Activated CD8-positive, alpha-beta memory T cell treated with anti-CD3 and anti-CD28 coated beads, Interleukin-2, amount 50 U/mL, for 48 hours (primary cell): ENCODE results near the gene TMEM63B.
"Not testable (repeated sequence)": the region's sequence is repeated elsewhere in the genome, so short reads cannot be mapped to it uniquely, and the experiment has no call there.

Source experiments
- DNase-seq: peaks from one replicate; pipeline ENCODE4 v3.0.0-alpha.2; 2020

Gene TMEM63B

DNA sequence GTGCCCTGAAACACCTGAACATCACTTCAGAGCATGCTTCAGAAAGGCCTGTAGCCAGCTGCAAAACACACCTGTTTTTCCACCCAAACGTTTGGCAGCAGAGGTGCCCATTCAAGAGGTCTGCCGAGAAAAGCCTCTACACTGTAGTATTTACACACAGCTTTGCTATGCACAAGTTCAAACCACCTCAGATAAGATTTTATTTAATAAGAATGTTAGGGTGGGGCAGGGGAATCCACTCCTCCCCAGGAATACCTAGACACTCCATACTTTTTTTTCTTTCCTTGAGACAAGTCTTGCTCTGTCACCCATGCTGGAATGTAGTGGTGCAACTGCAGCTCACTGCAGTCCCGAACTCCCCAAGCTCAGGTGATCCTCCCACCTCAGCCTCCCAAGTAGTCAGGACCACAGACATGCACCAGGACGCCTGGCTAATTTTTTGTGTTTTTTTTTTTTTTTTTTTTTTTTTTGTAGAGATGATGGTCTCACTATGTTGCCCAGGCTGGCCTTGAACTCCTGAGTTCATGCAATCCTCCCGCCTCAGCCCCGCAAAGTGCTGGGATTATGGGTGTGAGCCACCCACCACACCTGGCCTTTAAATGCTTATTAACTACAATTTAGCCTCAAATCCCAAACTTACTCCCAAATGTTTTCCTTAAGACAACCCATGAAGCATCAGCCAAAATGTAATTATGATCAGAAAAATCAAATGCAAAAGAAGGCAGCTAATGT lies 9.8 kb upstream of the TMEM63B start:
- DNase-seq: no peak

DNA sequence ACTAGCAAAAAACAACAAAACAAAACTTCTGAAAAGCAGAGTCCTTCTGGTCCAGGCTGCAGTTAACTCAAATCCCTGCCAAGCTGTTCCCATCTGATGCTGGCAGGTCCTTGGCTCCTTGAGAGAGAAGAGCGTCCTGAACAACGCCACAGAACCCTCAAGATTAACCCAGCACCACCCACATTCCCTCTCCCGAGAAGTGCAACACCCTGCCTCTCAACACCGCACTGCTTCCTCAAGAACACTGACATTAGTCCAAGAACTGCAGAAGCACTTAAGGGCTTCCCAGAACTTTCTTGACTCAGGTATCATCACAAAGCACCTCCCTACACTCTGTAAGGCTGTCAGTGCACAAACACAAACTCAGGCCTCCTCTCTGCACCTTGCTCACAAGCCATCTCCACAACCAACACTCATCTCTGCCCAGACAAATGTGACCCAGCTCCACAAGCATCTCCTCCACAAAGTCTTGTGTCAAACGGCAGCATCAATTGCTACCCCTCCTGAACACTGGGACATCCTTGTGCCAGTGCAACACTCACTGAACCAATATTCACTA lies 7.6 kb upstream of the TMEM63B start:
- no peak for DNase-seq

DNA sequence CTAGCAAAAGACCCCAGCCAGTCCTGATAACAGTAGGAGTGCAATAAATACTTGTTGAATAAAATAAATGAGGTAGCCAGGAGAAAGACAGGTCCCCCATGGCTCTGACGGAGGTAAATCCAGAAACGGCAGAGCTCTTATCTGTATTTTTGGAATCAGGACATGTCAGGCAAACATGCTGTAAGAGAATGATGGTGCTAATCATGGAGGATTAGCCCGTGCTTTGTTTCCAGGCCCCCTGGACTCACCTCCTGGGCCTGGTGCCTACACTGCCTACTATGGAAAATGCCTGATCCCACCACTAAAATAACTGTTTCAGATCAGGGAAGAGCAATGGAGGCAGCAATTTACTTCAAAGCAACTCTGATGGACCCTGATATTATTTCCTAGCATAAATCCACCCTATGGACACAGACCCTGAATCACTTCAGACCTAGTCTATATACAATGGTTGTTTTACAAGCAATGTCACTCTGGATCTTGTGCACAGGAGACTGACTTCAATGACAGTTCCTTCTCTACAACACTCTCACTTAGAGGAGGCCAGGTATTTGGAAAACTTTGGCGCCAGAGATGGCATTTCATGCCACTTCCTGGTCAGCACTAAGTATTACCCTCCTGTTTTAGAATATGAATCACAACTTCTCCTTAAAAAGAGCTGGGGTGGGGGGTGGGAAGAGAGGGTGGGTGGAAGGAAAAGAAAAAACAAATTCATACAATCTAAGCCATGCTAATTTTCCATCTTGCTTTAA lies 6.5 kb upstream of the TMEM63B start:
- DNase-seq: no peak

DNA sequence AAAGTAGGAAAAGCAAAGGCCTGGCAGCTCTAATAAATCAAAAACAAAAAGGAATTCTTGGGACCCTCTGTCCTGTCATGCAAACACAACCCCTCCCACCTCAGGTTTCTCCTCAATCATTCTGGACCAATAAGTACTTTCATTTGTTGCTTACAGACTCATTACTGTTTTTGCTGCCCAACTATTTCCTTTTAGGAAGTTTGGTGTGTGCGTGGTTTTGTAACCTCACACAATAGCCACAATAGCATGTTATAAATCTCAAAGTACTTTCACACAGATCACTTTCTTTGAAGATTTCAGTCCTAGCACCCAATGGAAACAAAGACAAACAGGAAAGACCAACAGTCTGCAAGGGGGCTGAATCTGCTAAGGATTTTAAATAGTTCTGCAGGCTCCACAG lies 4.6 kb upstream of the TMEM63B start:
- no peak for DNase-seq

DNA sequence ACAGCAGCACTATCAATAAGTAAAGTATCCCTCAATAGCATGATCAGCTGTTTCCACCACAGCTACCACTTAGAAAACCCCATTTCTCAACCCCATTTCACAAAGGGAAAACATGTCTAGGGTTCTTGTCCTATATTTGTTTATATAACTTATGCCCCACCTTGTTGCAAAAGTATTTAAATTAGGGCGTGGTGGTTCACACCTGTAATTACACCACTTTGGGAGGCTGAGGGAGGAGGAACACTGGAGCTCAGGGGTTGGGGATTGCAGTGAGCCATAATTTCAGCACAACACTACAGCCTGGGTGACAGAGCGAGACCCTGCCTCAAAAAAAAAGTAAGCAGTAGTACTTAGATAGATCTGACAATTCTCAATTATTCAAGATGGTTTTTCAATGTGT lies 3.8 kb upstream of the TMEM63B start:
- no peak for DNase-seq

DNA sequence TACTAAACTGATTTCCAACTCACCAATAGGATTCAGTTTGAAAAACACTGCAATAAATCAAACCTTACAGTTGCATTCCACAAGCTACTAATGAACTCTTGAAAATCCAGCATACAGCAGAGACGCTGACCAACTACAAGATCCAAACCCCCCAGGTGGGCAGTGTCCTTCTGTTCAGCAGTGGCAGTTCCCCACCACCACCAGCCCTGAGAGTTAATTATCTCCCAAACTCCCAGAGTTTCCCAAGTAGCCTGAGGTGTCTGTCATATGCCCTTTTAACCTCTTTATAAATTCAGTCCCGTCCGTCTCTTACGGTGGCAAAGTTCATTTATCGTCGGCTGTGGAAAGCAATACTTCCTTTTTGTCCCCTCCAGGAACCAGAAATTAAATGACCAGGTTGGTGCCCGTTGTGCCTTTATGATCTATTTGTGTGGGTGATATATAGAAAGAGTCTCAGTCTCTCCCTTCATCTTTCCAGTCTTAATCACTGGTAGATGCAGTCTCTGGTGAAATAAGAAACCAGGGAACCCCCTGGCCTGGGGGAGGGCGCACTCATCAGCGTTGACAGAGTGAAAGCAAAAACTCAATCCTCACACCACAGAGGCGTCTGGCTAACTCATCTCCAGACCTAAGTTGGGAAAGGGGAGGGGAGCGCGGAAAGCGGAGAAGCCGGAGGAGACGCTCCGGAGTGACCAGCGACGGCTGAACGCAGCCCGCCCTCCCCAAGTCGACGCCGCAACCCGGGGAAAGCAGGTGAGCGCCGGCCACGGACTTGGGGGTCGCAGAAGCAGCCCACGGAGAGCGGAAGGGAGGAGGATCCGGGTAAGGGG lies 819 bp upstream of the TMEM63B start:
- peak; percentile 87 for DNase-seq

DNA sequence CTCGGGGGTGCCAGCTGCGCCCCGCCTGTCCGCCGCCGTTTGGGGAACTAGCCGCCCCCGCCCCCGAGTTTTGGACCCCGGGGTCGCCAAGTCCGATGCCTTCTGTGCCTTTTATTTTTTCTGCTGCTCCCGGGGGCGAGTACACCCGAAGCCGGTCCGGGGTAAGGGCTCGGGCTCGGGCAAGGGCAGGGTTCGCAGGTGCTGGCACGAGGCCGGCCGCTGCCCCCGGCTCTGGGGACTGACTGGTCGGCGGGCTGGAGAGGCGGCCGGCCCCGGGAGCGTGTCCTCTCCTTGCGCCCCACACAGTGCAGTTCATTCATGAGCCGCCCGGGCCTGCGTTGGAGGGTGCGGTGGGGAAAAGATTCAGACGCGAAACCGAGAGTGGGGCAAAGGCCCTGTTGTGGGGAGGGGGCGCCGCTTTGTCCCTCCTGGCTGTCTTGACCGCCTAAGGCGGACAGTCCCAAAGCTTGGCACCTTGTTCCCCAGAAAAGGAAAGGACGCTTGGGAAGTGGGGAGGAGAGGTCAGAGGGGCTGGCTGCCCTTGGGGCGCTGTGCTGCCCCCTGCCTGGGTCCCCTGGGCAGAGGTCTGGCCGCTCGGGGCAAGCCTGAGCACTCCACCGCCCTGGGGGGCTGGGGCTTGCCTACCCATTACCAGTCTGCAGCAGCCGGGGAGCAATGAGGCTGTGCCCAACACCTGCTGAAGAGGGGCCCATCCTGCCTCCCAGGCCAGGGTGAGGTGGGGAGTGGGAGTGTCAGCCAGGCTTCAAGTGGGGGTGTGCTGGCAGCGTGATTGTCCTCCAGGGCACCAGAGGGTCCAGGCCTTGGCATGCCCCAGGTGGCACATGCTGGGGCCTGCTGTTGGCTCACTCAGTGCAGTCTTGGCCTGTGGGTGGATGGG lies 915 bp downstream of the TMEM63B start:
- DNase-seq: peak; percentile 63

DNA sequence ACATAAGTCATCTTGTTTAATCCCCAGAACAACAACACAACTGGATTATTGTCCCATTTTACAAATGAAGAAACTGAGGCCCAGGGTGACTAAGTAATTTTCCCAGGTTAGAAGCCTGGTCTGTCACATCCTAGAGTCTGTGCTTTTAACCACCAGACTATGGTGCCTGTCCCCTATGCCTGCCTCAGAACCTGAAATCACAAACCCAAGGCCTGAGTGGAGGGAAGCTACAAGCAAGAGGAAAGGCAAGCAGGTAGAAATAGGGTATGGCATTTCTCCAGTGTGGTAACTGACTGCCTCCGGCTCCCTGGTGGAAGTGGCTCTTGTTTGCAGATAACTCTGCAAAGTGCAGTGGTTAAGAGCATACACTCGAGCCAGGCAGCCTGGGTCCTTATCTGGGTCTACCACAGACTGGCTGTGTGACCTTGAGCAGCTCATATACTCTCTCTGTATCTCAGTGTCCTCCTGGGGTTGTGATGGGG lies 2.5 kb downstream of the TMEM63B start:
- no peak for DNase-seq

DNA sequence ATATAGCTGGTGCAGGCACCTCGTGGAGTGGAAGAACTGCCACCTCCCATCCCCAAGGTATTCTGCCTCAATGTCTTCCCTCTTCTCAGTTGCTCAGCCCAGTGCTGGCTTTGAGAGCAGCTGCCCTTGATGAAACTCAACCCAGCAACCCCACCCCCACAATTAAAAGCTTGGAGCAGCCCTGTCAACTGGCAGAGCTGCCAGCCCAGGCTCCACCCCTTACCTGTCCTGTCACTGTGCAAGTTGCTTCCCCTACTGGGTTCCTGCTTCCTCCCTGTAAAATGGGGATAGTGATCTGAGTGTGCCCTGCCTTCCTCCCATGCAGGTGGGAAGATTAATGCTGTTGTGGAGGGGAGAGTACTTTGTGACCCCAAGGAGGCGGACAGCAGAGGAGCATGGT lies 4.5 kb downstream of the TMEM63B start:
- no peak for DNase-seq

DNA sequence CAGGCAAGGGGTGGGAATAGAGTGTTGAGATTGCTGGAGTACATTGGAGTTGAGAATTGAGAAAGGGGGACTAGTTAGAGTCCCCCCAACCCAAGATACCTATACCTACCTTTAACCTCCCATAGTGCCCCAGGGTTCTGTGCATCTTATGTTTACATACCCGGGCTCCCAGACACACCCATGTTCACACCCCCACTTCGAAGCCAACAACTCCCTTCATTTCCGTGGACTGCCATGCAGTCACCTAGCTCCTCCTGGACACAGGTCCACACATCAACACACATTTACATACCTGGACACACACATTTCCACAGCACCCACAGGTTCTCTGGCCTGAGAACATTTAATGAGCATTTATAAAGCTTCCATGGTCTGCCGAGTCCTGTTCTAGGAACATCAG lies 5.1 kb downstream of the TMEM63B start:
- no peak for DNase-seq

DNA sequence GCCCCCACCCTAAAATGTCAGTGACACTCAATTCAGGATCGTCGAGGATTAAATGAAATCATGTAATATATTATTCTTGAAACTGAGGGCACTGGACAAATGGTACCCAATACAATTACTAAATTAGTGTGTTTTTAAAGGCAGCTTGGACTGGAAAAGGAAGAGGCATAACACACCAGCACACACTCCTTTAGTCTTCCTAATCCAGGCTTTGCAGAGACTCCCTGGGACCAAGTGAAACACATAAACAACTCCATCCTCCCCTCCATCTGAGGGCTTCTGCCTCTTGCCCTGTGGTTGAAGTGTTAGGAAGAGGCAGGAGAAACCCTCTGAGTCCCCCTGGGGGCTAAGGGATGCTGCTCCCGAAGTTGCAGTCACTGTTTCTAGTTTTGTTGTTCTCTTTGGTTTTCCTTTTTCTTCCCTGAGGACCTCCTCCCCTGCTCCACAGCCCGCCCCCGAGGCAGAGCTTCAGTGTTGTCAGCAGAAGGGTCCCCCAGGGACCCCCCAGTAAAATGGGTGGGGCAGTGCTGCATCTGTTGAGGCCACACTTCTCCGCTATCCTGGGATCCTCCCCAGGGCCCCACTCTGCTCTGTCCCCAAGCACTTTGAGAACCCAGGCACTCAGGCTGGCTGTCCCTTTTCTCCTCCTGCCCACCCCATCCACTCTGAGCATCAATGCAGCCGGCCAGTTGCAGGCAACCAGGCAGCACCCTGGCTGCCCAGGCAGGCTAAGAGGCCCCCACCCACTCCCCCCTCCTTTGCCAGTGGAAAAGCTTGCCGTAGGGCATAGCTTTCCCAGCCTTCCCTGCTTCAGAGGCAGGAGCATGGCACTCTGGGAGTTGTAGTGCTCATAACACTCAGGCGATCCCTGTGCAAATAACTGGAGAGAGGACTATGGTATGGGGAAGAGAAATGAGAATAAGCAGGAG lies 5.9 kb downstream of the TMEM63B start:
- DNase-seq: no peak

DNA sequence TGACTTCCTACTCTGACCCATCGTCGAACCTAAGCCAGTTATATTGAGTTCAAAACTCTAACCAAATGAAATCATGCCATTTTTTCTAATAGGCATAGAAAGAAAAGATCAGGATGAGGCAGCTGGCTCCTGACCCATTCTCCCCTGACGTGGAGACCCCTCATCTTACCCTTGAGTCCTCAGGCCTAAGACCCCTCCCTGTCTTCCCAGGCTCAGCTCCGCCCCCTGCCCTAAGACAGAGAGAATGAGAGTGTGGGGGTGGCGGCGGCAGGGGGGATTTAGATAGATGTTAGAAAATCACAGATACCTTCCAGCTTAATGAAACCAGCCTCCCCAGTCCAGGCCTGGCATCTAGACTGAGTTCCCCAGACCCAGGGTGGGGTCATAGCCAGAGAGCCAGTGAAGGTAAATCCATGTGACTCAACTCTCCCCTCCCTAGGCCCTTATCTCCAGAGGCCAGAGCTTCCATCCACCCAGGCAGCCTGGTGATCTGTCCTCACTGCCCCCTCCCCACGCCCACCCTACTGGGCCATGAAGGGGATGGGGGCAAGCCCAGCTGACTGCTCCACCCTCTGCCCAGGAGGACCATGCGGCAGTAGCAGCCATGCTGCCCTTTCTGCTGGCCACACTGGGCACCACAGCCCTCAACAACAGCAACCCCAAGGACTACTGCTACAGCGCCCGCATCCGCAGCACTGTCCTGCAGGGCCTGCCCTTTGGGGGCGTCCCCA lies 6.8 kb downstream of the TMEM63B start:
- DNase-seq: no peak

DNA sequence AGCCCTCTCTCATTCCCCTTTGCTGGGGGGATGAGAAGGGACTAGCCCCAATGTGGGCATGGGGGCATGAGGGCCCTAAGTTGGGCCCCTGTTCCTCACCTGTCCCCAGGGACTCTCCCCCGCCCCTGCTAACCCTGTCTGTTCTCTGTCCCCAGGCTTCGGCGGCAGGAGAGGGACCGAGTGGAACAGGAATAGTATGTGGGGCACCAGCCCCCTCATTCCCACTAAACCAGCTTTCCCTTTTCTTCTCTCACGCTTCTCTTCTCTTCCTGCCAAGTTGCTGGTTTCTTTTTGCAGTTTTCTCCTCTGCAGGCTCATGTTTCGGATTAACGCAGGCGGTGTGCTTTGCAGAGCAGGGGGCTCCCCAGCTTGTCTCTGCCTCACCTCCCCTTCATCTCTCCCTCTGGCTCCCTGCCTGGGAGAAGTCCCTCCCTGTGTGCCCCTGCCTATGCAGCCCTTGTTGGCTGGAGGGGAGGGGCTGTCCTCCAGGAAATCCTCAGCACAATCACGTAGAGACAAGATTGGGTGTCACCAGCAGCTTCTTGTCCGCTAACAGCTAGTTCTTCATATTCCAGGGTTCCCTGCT lies 7.9 kb downstream of the TMEM63B start:
- no peak for DNase-seq

DNA sequence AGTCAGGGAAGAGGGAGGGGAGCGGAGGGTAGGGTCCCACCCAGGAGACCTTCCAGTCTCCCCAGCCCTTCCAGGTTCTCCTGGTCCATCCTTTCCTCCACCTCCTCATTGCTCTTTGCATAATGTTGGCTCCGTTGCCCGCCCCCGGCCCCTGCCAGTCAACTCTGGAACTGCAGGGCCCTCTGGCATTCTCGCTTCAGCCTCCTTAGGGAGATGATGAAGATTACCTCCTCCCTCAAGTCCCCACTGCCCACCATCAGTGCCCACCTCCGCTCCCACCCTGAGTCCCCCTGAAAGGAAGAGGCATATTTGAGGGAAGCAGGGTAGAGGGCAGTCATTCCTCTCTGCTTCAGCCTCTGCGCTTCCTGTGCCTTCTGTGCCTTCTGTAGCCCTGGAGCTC lies 8.5 kb downstream of the TMEM63B start:
- no peak for DNase-seq

DNA sequence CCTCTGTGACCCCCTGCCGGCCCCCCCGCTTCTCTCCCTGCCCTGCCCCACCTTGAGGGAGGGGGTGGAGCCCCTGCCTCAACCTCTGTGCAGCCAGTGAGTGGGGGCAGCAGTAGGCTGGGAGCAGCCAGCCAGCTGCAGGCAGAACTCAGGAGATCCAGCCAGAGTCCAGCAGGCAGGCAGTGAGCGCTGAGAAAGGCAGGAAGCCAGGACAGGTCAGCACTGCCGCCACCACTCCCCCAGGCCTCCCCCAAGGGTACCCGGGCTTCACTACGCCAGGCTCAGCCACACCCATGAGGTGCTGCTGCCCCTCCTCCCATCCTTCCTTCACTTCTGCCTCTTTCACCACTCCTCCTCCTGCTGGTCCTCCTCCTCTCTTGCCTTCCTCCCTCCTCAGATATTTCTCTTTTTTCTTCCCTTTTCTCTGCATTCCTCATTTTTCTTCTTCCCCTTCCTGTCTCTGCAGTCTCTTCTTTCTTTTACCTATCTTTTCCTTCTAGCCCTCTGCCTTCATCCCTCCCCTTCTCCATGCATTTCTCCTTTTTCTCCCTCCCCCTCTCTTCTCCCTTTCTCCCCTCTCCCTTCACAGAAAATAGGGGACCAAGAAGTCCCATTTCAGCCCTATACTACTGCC lies 11.5 kb downstream of the TMEM63B start:
- no peak for DNase-seq

DNA sequence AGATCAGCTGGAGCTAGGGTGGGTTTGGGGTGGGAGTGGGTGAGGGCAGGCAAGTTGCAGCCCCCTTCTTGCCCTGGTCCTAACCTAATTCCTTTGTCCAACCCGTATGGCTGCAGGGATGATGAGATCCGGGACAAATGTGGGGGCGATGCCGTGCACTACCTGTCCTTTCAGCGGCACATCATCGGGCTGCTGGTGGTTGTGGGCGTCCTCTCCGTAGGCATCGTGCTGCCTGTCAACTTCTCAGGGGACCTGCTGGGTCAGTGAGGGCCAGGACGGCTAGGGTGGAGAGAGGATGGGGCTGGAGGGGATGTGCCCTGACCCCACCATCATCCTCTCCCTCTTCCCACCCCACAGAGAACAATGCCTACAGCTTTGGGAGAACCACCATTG lies 12.0 kb downstream of the TMEM63B start:
- DNase-seq: no peak

DNA sequence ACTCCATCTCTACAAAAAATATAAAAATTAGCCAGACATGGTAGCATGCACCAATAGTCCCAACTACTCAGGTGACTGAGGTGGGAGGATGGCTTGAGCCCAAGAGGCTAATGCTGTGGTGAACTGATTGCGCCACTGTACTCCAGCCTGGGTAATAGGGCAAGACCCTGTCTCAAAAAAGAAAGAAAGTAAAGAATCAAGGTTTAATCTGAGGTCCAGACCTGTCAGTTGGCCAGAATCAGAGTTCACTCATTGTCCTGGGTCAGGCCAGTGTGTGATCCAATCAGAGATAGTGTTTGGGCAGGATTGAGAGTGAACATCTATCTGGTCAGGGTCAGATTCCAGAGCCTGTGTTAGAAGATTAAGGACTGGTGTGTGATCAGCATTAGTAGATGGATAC lies 15.5 kb downstream of the TMEM63B start:
- no peak for DNase-seq

DNA sequence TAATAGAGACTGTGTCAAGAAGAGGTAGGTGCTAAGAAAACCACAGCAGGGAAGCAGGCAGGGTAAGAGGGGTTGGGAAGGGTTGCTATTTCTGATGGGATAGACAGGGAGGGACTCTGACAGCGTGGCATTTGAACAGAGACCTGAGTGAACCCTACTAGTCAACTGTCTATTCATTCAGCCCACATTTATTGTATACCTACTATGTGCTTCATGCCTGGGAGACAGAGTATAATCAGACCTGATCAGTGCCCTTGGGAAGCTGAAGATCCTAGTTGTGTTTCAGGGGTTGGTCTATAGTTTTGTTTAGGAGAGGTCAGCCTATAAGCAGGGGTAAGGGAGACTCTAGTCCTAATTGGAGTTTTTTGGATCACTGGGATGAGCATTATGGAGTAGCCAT lies 16.4 kb downstream of the TMEM63B start:
- DNase-seq: no peak

DNA sequence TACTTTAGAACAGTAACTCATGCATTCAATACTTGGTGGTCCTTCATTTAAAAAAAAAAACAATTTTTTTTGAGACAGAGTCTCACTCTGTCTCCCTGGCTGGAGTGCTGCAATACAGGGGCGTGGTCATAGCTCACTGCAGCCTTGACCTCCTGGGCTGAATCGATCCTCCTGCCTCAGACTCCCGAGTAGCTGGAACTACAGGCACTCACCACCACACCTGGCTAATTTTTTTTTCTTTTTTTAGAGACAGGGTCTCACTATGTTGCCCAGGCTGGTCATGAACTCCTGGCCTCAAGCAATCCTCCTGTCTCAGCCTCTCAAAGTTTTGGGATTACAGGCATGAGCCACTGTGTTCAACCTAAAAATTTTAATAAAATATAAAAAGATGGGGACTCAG lies 17.2 kb downstream of the TMEM63B start:
- DNase-seq: not testable (repeated sequence)
